Endothelial cell (in vitro differentiated cells): ENCODE measurements around the gene MNX1. TPM values are rescaled to one million over a fixed set of nuclear protein-coding genes. Genes with fewer than 3 reads are reported as not detected.

Experiments
- DNase-seq: peaks from one replicate; pipeline ENCODE4 v3.0.0; 2021; ENCODE audit warnings: low spot score
- H3K27ac Mint-ChIP-seq: one replicate; pipeline ENCODE4 v1.8.0; 2021; ENCODE audit warnings: mixed read lengths, inconsistent platforms; ENCODE audit not compliant: unreplicated experiment
- H3K27me3 Mint-ChIP-seq: one replicate; pipeline ENCODE4 v1.8.0; 2021; ENCODE audit warnings: mild to moderate bottlenecking, moderate library complexity, mixed read lengths, inconsistent platforms; ENCODE audit not compliant: unreplicated experiment
- H3K36me3 Mint-ChIP-seq: one replicate; pipeline ENCODE4 v1.8.0; 2021; ENCODE audit warnings: mild to moderate bottlenecking, low read depth, mixed read lengths, inconsistent platforms; ENCODE audit not compliant: unreplicated experiment
- H3K4me1 Mint-ChIP-seq: one replicate; pipeline ENCODE4 v1.8.0; 2021; ENCODE audit warnings: mild to moderate bottlenecking, mixed read lengths, inconsistent platforms; ENCODE audit not compliant: unreplicated experiment
- H3K4me3 Mint-ChIP-seq: one replicate; pipeline ENCODE4 v1.8.0; 2021; ENCODE audit warnings: mild to moderate bottlenecking, mixed read lengths, inconsistent platforms; ENCODE audit not compliant: unreplicated experiment
- H3K9me3 Mint-ChIP-seq: one replicate; pipeline ENCODE4 v1.8.0; 2021; ENCODE audit warnings: mixed read lengths, inconsistent platforms; ENCODE audit not compliant: unreplicated experiment
- CTCF ChIP-seq: fragments of 200-600 bp; sonication (generic); IDR thresholded peaks from one replicate; pipeline ENCODE4 v1.5.0; 2021; ENCODE audit warnings: antibody characterized with exemption; ENCODE audit not compliant: unreplicated experiment
- total RNA-seq: library from RNA; stranded (reverse); fragmentation: NEBNext Ultra II Directional; extraction: Animal tissue kit (Norgen Biotek cat#: 25700); gene quantifications from one replicate; pipeline ENCODE4 v1.2.1, GENCODE V29; 2021; ENCODE audit not compliant: unreplicated experiment

The MNX1 gene
- total RNA-seq, 1 donor from 2014 or later = 3.8 TPM

- no peak for TF ChIP-seq CTCF
- Mint-ChIP-seq H3K9me3 (no peaks in the 10 kb centered on the region), H3K4me1 (peaks cover 24% of the 10 kb centered on the region), H3K27ac (no peak overlapping the region), H3K27me3 (peaks cover 37% of the 10 kb centered on the region), H3K36me3 (peaks cover 5% of the 10 kb centered on the region), H3K4me3 (peak overlapping the region; percentile 47)
- DNase-seq = no peak
Measured at GRCh38 chr7:157009170-157009777, 1.2 kb downstream of the MNX1 start.

- Mint-ChIP-seq H3K4me3 (peak overlapping the region; percentile 74), H3K27ac (no peak overlapping the region), H3K4me1 (peaks cover 17% of the 10 kb centered on the region), H3K9me3 (no peaks in the 10 kb centered on the region), H3K27me3 (peaks cover 39% of the 10 kb centered on the region), H3K36me3 (peaks cover 5% of the 10 kb centered on the region)
- TF ChIP-seq CTCF = no peak
- DNase-seq = no peak
Measured at GRCh38 chr7:157008206-157009169, 2.0 kb downstream of the MNX1 start.

- H3K27me3 Mint-ChIP-seq = peaks cover 39% of the 10 kb centered on the region
- no peak overlapping the region for H3K27ac Mint-ChIP-seq
- DNase-seq = no peak
- H3K9me3 Mint-ChIP-seq = no peaks in the 10 kb centered on the region
- H3K36me3 Mint-ChIP-seq = peaks cover 5% of the 10 kb centered on the region
- H3K4me1 Mint-ChIP-seq = peaks cover 17% of the 10 kb centered on the region
- peak overlapping the region; percentile 25 for H3K4me3 Mint-ChIP-seq
- TF ChIP-seq CTCF = no peak
Measured at GRCh38 chr7:157007470-157008066, 2.9 kb downstream of the MNX1 start.

- H3K4me3 Mint-ChIP-seq = no peak overlapping the region
- H3K4me1 Mint-ChIP-seq = peaks cover 18% of the 10 kb centered on the region
- peaks cover 5% of the 10 kb centered on the region for H3K36me3 Mint-ChIP-seq
- no peak for DNase-seq
- TF ChIP-seq CTCF = no peak
- no peak overlapping the region for H3K27ac Mint-ChIP-seq
- H3K9me3 Mint-ChIP-seq = no peaks in the 10 kb centered on the region
- peaks cover 35% of the 10 kb centered on the region for H3K27me3 Mint-ChIP-seq
Measured at GRCh38 chr7:157006829-157007469, 3.5 kb downstream of the MNX1 start.
